ENCODE measurements around the gene VCL.
A peak's percentile ranks its signal among the peaks of the same experiment; 100 is the strongest.
"Not testable (repeated sequence)": the region's sequence is repeated elsewhere in the genome, so short reads cannot be mapped to it uniquely, and the experiment has no call there.

The VCL gene

GRCh38 chr10:73955719-73956118 lies 42.2 kb upstream of the VCL start:
- DNase-seq (ENCODE audit: low read depth): no peak
- no peak overlapping the region for H3K4me3 ChIP-seq (ENCODE audit: low read depth, low read length)
- TF ChIP-seq MYC (IDR thresholded peaks at IDR 0.05; ENCODE audit: low read depth, low read length): no peak
- TF ChIP-seq, protein P1, sequence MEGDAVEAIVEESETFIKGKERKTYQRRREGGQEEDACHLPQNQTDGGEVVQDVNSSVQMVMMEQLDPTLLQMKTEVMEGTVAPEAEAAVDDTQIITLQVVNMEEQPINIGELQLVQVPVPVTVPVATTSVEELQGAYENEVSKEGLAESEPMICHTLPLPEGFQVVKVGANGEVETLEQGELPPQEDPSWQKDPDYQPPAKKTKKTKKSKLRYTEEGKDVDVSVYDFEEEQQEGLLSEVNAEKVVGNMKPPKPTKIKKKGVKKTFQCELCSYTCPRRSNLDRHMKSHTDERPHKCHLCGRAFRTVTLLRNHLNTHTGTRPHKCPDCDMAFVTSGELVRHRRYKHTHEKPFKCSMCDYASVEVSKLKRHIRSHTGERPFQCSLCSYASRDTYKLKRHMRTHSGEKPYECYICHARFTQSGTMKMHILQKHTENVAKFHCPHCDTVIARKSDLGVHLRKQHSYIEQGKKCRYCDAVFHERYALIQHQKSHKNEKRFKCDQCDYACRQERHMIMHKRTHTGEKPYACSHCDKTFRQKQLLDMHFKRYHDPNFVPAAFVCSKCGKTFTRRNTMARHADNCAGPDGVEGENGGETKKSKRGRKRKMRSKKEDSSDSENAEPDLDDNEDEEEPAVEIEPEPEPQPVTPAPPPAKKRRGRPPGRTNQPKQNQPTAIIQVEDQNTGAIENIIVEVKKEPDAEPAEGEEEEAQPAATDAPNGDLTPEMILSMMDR (IDR thresholded peaks at IDR 0.05; ENCODE audit: low read depth, low read length): no peak
- no peak for TF ChIP-seq POLR2A (IDR thresholded peaks at IDR 0.05; ENCODE audit: extremely low read depth, insufficient read length)
- TF ChIP-seq, protein P2, sequence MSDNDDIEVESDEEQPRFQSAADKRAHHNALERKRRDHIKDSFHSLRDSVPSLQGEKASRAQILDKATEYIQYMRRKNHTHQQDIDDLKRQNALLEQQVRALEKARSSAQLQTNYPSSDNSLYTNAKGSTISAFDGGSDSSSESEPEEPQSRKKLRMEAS (IDR thresholded peaks at IDR 0.05; ENCODE audit: low read depth, low read length): no peak

- TF ChIP-seq MYC (IDR thresholded peaks at IDR 0.05; ENCODE audit: low read depth, low read length) (peak; percentile 68), POLR2A (IDR thresholded peaks at IDR 0.05; ENCODE audit: extremely low read depth, insufficient read length) (no peak)
- TF ChIP-seq, protein P1 (IDR thresholded peaks at IDR 0.05; ENCODE audit: low read depth, low read length): no peak
- TF ChIP-seq, protein P2 (IDR thresholded peaks at IDR 0.05; ENCODE audit: low read depth, low read length): peak; percentile 63; the same call in 1 of the 2 replicates
- peak overlapping the region; percentile 3 for H3K4me3 ChIP-seq (ENCODE audit: low read depth, low read length)
- peak; percentile 92 for DNase-seq (ENCODE audit: low read depth)
Measured at GRCh38 chr10:73956476-73957359, 41.2 kb upstream of the VCL start.

DNA sequence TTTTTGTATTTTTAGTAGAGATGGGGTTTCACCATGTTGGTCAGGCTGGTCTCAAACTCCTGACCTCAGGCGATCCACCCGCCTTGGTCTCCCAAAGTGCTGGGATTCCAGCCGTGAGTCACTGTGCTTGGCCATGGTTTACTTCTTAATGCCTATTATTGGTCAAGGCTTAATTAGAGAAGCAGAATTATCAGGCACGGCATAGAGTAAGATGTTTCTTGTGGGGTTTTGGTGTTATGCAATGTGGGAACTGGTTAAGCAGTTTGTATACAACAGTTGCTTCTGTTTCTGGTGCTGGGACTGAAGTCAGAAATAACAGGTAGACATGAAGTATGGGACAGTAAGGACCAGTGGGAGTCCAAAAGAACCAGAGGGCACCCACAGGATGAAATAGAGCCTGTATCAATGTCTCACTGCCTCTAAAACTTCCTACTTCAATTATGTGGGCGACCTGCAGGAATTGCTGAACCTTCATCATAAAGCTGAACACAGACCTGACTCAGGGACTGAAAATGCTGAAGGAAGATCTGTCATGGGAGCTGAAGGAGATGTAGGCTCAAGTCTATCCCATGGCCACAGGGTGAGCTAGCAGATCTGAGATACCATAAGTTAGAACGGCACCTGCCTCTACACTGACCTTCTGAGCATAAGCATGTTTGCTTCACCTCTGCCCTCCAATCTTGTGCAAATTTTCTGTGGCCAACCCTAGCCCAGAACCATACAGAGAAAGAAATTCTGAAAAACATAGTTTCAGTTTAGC lies 38.3 kb upstream of the VCL start:
- peak; percentile 74 for DNase-seq (ENCODE audit: low read depth)
- TF ChIP-seq MYC (IDR thresholded peaks at IDR 0.05; ENCODE audit: low read depth, low read length): no peak
- TF ChIP-seq, protein P2 (IDR thresholded peaks at IDR 0.05; ENCODE audit: low read depth, low read length): peak; percentile 13; the same call in 1 of the 2 replicates
- TF ChIP-seq, protein P1 (IDR thresholded peaks at IDR 0.05; ENCODE audit: low read depth, low read length): no peak
- no peak overlapping the region for H3K4me3 ChIP-seq (ENCODE audit: low read depth, low read length)

DNA sequence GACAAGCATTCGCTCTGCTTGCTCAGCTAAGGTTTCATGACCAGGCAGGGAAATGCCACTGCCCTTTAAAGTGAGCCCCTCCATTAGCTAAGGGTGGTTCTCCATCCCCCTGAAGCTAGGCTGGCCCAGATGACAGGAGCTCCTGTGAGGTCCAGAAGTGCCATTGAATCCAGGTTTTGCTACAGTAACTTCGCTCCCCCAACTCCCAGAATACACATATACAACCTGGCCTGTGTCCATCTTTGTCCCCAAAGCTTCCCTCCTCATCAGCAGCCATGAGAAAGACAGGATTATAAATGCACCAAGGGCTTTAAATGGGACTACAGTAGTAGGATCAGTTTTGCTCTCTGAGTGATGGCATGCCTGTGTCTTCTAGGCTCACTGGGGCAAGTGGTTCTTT lies 35.5 kb upstream of the VCL start:
- no peak for DNase-seq (ENCODE audit: low read depth)
- TF ChIP-seq, protein P1 (IDR thresholded peaks at IDR 0.05; ENCODE audit: low read depth, low read length): no peak
- TF ChIP-seq MYC (IDR thresholded peaks at IDR 0.05; ENCODE audit: low read depth, low read length) (no peak), POLR2A (IDR thresholded peaks at IDR 0.05; ENCODE audit: extremely low read depth, insufficient read length) (no peak)
- TF ChIP-seq, protein P2 (IDR thresholded peaks at IDR 0.05; ENCODE audit: low read depth, low read length): no peak
- H3K4me3 ChIP-seq (ENCODE audit: low read depth, low read length): no peak overlapping the region

DNA sequence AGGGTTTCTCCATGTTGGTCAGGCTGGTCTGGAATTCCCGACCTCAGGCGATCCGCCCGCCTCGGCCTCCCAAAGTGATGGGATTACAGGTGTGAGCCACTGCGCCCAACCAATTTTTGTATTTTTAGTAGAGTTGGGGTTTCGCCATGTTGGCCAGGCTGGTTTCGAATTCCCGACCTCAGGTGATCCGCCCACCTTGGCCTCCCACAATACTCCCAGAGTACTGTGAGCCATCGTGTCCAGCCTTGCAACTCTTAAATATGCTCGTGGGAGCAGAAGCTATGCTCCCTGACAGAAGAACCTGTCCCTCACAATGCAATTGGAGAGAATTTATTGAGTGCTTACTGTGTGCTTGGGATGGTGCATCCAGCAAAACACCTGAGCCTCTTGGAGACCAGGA lies 34.4 kb upstream of the VCL start:
- DNase-seq (ENCODE audit: low read depth); H3K4me3 ChIP-seq (ENCODE audit: low read depth, low read length): not testable (repeated sequence)

DNA sequence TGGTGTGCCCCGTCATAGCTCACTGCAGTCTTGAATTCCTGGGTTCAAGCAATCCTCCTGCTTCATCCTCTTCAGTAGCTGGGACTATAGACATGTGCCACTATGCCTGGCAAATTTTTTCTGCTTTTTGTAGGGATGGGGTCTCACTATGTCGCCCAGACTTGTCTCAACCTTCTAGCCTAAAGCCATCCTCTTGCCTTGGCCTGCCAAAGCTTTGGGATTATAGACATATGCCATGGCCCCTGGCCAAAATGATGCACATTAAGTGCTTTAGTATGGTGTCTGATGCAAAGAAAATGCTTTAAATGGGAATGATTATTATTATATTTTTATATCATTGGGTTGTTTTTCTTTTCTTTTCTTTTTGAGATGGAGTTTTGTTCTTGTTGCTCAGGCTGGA lies 33.2 kb upstream of the VCL start:
- no peak overlapping the region for H3K4me3 ChIP-seq (ENCODE audit: low read depth, low read length)
- TF ChIP-seq POLR2A (IDR thresholded peaks at IDR 0.05; ENCODE audit: extremely low read depth, insufficient read length) (no peak), MYC (IDR thresholded peaks at IDR 0.05; ENCODE audit: low read depth, low read length) (no peak)
- TF ChIP-seq, protein P1 (IDR thresholded peaks at IDR 0.05; ENCODE audit: low read depth, low read length): no peak
- TF ChIP-seq, protein P2 (IDR thresholded peaks at IDR 0.05; ENCODE audit: low read depth, low read length): no peak
- DNase-seq (ENCODE audit: low read depth): no peak

- DNase-seq (ENCODE audit: low read depth); H3K4me3 ChIP-seq (ENCODE audit: low read depth, low read length): not testable (repeated sequence)
Measured at GRCh38 chr10:73965267-73965889, 32.5 kb upstream of the VCL start.
